Measurements from ENCODE around the gene TNS1.
A peak's percentile ranks its signal among the peaks of the same experiment; 100 is the strongest.

TNS1 gene

DNA sequence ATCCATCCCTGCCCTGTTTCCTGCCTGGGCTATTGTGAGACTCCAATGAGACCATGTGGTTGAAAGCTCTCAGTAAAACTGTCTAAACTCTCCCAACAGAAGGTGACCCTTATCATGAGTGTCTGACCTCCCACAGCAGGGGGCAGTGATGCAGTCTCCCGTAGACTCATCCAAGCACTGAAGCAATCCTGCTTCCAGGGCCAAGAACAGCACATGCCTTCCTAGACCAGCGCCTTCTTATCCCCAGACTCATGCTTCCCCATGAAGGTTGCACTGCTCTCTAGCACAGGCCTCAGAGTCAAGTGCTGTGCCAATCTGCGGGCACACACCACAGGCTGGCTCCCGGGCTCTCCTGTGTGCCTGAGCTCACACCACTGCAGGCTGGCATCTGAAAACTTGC lies 112.3 kb downstream of the TNS1 start:
- Histone ChIP-seq H3K36me3 (no peaks in the 10 kb centered on the region), H3K27ac (no peak overlapping the region), H3K27me3 (no peaks in the 10 kb centered on the region), H3K4me3 (ENCODE audit: low read depth in 1 of 2, low read length in 1 of 2) (no peak overlapping the region), H3K9me3 (no peaks in the 10 kb centered on the region), H3K4me1 (ENCODE audit: control insufficient read depth in 1 of 2, insufficient read depth in 1 of 2, low read depth in 1 of 2, low read length in 1 of 2) (peaks cover 0 to 7% of the 10 kb centered on the region in 2 experiments)
- TF ChIP-seq, protein P1, sequence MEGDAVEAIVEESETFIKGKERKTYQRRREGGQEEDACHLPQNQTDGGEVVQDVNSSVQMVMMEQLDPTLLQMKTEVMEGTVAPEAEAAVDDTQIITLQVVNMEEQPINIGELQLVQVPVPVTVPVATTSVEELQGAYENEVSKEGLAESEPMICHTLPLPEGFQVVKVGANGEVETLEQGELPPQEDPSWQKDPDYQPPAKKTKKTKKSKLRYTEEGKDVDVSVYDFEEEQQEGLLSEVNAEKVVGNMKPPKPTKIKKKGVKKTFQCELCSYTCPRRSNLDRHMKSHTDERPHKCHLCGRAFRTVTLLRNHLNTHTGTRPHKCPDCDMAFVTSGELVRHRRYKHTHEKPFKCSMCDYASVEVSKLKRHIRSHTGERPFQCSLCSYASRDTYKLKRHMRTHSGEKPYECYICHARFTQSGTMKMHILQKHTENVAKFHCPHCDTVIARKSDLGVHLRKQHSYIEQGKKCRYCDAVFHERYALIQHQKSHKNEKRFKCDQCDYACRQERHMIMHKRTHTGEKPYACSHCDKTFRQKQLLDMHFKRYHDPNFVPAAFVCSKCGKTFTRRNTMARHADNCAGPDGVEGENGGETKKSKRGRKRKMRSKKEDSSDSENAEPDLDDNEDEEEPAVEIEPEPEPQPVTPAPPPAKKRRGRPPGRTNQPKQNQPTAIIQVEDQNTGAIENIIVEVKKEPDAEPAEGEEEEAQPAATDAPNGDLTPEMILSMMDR (IDR thresholded peaks at IDR 0.05), result no peak

DNA sequence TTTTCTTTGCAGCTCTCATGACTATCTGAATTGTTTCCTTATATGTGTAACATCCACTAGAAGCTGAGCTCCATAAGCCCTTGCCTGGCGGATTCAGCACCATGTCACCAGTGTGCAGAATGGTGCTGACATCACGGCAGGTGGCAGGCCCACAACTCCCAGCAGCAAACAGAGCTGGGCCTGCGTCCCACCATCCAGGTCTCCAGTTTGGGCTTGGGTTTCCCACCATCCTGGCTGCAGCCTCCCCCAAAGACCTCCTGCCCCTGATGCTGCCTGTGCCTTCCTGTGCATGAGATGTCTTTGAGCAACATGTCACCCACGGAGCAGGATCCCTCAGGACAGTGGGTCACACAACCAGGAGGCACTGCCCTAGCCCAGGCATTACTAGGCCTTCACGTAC lies 113.1 kb downstream of the TNS1 start:
- Histone ChIP-seq H3K27ac (no peak overlapping the region), H3K4me1 (ENCODE audit: control insufficient read depth in 1 of 2, insufficient read depth in 1 of 2, low read depth in 1 of 2, low read length in 1 of 2) (peaks cover 0 to 7% of the 10 kb centered on the region in 2 experiments), H3K4me3 (ENCODE audit: low read depth in 1 of 2, low read length in 1 of 2) (no peak overlapping the region), H3K27me3 (no peaks in the 10 kb centered on the region), H3K9me3 (no peaks in the 10 kb centered on the region), H3K36me3 (no peaks in the 10 kb centered on the region)
- TF ChIP-seq, protein P1 (IDR thresholded peaks at IDR 0.05), result no peak

DNA sequence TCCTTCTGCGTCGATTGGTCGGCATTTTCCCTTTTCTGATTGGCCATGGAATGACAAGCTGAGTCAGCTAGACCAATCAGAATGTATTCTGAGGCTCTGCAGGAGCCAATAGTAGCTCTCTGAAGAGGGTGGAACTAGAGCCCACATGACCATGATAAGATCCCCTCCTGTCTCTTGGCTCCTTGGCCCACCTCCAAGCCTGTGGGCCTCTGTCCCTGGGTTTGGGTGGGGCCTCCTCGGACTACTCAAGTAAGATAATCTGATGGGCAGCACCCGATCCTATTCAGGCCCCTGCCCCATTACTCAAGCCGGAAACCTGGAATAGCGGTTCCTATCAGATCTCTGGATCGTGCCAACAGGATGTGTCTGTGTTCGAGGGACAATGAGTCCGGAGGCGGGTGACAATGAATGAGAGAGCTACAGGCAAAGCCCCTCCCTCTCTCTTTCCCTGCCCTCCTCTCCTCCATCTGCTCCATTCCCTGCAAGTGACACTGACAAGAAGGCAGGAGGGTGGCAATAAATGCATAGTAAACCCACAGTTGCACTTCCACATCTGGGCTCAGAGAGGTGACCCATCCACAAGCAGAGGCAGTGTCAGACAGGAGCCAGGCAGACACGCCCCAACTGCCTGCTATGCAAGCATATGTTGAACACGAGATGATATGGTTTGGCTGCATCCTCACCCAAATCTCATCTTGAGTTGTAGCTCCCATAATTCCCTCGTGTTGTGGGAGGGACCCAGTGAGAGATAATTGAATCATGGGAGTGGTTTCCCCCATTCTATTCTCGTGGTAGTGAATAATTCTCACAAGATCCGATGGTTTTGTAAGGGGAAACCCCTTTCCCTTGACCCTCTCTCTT lies 114.7 kb downstream of the TNS1 start:
- H3K9me3 ChIP-seq, result no peaks in the 10 kb centered on the region
- no peaks in the 10 kb centered on the region for H3K27me3 ChIP-seq
- no peak overlapping the region for H3K4me3 ChIP-seq (ENCODE audit: low read depth in 1 of 2, low read length in 1 of 2)
- H3K4me1 ChIP-seq (ENCODE audit: control insufficient read depth in 1 of 2, insufficient read depth in 1 of 2, low read depth in 1 of 2, low read length in 1 of 2), result peaks cover 0 to 7% of the 10 kb centered on the region in 2 experiments
- TF ChIP-seq, protein P1 (IDR thresholded peaks at IDR 0.05), result no peak
- no peaks in the 10 kb centered on the region for H3K36me3 ChIP-seq
- H3K27ac ChIP-seq, result no peak overlapping the region

DNA sequence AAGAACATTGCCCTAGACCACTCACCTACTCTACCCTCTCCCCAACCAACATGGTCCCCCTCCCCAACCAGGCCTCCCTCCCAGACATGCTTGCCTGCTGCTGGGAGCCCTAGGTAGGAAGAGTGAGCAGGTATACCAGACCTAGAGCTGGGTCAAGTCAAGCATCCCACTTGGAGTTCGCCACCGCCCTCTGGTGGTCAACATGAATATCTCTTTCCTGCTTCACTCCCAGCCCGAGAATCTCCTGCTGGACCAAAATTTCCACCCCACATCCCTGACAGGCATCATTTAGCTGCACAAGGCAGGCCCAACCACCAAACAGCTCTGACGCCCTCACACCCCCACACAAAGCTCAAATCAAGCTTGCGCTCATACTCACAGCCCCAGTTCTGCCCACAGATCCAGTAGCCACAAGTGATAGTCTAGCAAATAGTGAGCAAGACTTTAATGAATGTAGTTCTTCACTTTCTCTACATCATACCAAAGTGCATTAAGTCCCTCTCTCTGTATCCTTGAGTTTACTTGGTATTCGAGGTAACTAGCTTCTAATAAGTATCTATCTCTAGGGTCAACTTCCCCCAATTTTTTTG lies 116.0 kb downstream of the TNS1 start:
- TF ChIP-seq, protein P1 (IDR thresholded peaks at IDR 0.05), result peak; percentile 56
- peaks cover 0 to 7% of the 10 kb centered on the region in 2 experiments for H3K4me1 ChIP-seq (ENCODE audit: control insufficient read depth in 1 of 2, insufficient read depth in 1 of 2, low read depth in 1 of 2, low read length in 1 of 2)
- no peaks in the 10 kb centered on the region for H3K36me3 ChIP-seq
- H3K27ac ChIP-seq, result no peak overlapping the region
- no peak overlapping the region for H3K4me3 ChIP-seq (ENCODE audit: low read depth in 1 of 2, low read length in 1 of 2)
- no peaks in the 10 kb centered on the region for H3K9me3 ChIP-seq
- H3K27me3 ChIP-seq, result no peaks in the 10 kb centered on the region

DNA sequence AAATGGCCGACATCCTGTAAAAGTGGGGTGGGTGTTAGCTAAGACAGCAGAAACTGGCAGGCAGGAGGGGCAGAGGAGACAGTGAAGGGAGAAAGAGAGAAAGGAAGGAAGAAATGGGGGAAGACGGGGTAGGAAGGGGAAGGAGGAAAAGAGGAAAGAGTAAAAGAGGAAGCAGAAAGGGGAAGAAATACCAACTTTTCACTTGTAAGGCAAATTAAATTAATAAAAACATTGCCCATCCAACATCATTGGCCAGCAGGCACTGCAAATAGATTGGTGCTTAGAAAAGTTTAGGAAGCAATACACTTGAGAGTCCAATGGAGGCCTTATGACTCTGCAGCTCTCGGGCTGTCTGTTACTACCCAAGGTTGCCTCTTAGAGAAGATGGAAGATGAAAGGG lies 116.7 kb downstream of the TNS1 start:
- TF ChIP-seq, protein P1 (IDR thresholded peaks at IDR 0.05), result no peak
- no peaks in the 10 kb centered on the region for H3K27me3 ChIP-seq

More for the DNA sequence above, 116.7 kb downstream of the TNS1 start:
- Histone ChIP-seq H3K4me1 (ENCODE audit: control insufficient read depth in 1 of 2, insufficient read depth in 1 of 2, low read depth in 1 of 2, low read length in 1 of 2) (peaks cover 0 to 7% of the 10 kb centered on the region in 2 experiments), H3K4me3 (ENCODE audit: low read depth in 1 of 2, low read length in 1 of 2) (no peak overlapping the region), H3K36me3 (no peaks in the 10 kb centered on the region), H3K27ac (no peak overlapping the region), H3K9me3 (no peaks in the 10 kb centered on the region)

All from neutrophil (primary cell).